Measurements from ENCODE around the gene KRTAP5-9.
"Not testable (repeated sequence)": the region's sequence is repeated elsewhere in the genome, so short reads cannot be mapped to it uniquely, and the experiment has no call there.

KRTAP5-9 gene

GRCh38 chr11:71539017-71539416 lies 9.2 kb upstream of the KRTAP5-9 start:
- TF ChIP-seq POLR2AphosphoS5 (IDR thresholded peaks at IDR 0.05; ENCODE audit: borderline replicate concordance, low read depth, low read length): no peak
- TF ChIP-seq EZH2 (IDR thresholded peaks at IDR 0.05): no peak
- no peak for TF ChIP-seq FOXP2 (optimal IDR thresholded peaks at IDR 0.05; ENCODE audit: control extremely low read depth, extremely low read length, insufficient read depth)
- no peaks in the 10 kb centered on the region for H3K9me3 ChIP-seq (ENCODE audit: low read depth, low read length)
- DNase-seq (ENCODE audit: low read depth, low spot score): no peak
- no peak overlapping the region for H3K27ac ChIP-seq
- no peak overlapping the region for H3K4me3 ChIP-seq
- H3K9ac ChIP-seq (ENCODE audit: insufficient read length): no peak overlapping the region
- H3K36me3 ChIP-seq (ENCODE audit: insufficient read depth, low read length): no peaks in the 10 kb centered on the region

DNA sequence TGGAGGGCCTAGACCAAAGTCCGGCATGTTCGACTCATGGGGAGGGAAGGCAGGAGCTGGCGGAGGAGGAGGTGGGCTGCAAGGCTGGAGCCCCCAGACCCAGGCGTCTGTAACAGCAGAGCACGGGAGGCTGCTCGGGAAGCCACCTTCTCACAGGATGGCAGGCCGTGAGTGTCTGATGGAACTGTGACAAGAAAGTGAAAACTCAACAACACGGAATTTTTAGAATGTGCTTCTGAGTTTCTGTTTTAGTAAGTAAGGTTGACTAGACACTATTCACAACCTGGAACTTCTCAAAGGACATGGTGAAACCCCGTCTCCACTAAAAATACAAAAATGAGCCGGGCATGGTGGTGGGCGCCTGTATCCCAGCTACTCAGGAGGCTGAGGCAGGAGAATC lies 8.2 kb upstream of the KRTAP5-9 start:
- H3K9me3 ChIP-seq (ENCODE audit: low read depth, low read length); H3K27ac ChIP-seq; H3K36me3 ChIP-seq (ENCODE audit: insufficient read depth, low read length); H3K4me3 ChIP-seq; H3K9ac ChIP-seq (ENCODE audit: insufficient read length); DNase-seq (ENCODE audit: low read depth, low spot score): not testable (repeated sequence)

DNA sequence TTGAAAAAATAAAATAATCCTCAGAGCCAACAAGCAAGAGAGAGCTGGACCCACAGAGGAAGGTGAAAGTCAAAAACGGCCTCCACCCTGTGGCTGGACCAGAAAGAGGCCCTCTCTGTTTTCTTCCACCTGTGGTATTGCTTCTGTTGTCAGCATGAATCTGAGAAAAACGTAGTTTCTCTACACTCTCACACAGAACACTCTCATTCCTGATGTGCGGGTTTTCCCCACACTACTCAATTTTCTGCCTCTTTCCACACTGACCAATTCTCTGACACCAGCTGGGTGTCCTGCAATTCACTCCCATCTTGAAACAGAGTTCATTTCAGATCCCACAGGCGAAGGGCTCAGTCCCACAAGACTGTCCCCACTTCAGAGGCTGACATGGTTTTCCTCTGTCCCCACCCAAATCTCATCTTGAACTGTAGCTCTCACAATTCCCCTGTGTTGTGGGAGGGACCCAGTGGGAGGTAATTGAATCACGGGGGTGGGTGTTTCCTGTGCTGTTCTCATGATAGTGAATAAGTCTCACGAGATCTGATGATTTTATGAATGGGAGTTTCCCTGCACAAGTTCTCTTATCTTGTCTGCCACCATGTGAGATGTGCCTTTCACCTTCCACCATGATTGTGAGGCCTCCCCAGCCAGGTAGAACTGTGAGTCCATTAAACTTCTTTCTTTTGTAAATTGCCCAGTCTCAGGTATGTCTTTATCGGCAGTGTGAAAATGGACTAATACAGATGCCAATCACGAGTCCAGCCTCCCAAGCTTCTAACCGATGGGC lies 7.5 kb upstream of the KRTAP5-9 start:
- H3K27ac ChIP-seq; H3K9ac ChIP-seq (ENCODE audit: insufficient read length); H3K4me3 ChIP-seq; H3K9me3 ChIP-seq (ENCODE audit: low read depth, low read length); H3K36me3 ChIP-seq (ENCODE audit: insufficient read depth, low read length); DNase-seq (ENCODE audit: low read depth, low spot score): not testable (repeated sequence)

DNA sequence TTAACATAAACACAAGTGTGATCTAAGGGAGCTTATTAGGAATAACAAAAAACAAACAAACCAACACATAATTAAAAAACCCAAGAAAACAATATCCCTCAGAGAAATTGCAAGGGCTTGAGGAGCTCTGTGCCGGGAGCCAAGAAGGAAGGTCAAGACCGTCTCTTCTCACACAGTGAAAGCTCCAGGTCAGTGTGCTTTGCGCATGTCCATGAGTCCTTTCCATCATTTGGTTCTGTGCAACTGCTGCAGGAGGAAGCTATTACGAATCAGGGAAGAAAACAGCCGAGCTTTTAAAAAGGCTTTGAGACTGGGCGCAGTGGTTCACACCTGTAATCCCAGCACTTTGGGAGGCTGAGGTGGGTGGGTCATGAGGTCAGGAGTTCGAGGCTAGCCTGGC lies 5.8 kb upstream of the KRTAP5-9 start:
- H3K9me3 ChIP-seq (ENCODE audit: low read depth, low read length): no peaks in the 10 kb centered on the region
- no peak for TF ChIP-seq POLR2AphosphoS5 (IDR thresholded peaks at IDR 0.05; ENCODE audit: borderline replicate concordance, low read depth, low read length)
- TF ChIP-seq FOXP2 (optimal IDR thresholded peaks at IDR 0.05; ENCODE audit: control extremely low read depth, extremely low read length, insufficient read depth): no peak
- TF ChIP-seq EZH2 (IDR thresholded peaks at IDR 0.05): no peak
- H3K27ac ChIP-seq: no peak overlapping the region
- DNase-seq (ENCODE audit: low read depth, low spot score): no peak
- no peak overlapping the region for H3K9ac ChIP-seq (ENCODE audit: insufficient read length)
- no peak overlapping the region for H3K4me3 ChIP-seq
- H3K36me3 ChIP-seq (ENCODE audit: insufficient read depth, low read length): no peaks in the 10 kb centered on the region

GRCh38 chr11:71542879-71543777 lies 5.1 kb upstream of the KRTAP5-9 start:
- no peak for TF ChIP-seq FOXP2 (optimal IDR thresholded peaks at IDR 0.05; ENCODE audit: control extremely low read depth, extremely low read length, insufficient read depth)
- no peak for TF ChIP-seq EZH2 (IDR thresholded peaks at IDR 0.05)
- TF ChIP-seq POLR2AphosphoS5 (IDR thresholded peaks at IDR 0.05; ENCODE audit: borderline replicate concordance, low read depth, low read length): no peak
- Histone ChIP-seq H3K9me3 (ENCODE audit: low read depth, low read length) (no peaks in the 10 kb centered on the region), H3K9ac (ENCODE audit: insufficient read length) (no peak overlapping the region), H3K4me3 (no peak overlapping the region), H3K27ac (no peak overlapping the region), H3K36me3 (ENCODE audit: insufficient read depth, low read length) (no peaks in the 10 kb centered on the region)
- DNase-seq (ENCODE audit: low read depth, low spot score): no peak

GRCh38 chr11:71543866-71544265 lies 4.4 kb upstream of the KRTAP5-9 start:
- Histone ChIP-seq H3K9ac (ENCODE audit: insufficient read length) (no peak overlapping the region), H3K27ac (no peak overlapping the region), H3K4me3 (no peak overlapping the region), H3K36me3 (ENCODE audit: insufficient read depth, low read length) (no peaks in the 10 kb centered on the region), H3K9me3 (ENCODE audit: low read depth, low read length) (no peaks in the 10 kb centered on the region)
- TF ChIP-seq FOXP2 (optimal IDR thresholded peaks at IDR 0.05; ENCODE audit: control extremely low read depth, extremely low read length, insufficient read depth) (no peak), POLR2AphosphoS5 (IDR thresholded peaks at IDR 0.05; ENCODE audit: borderline replicate concordance, low read depth, low read length) (no peak), EZH2 (IDR thresholded peaks at IDR 0.05) (no peak)
- no peak for DNase-seq (ENCODE audit: low read depth, low spot score)

DNA sequence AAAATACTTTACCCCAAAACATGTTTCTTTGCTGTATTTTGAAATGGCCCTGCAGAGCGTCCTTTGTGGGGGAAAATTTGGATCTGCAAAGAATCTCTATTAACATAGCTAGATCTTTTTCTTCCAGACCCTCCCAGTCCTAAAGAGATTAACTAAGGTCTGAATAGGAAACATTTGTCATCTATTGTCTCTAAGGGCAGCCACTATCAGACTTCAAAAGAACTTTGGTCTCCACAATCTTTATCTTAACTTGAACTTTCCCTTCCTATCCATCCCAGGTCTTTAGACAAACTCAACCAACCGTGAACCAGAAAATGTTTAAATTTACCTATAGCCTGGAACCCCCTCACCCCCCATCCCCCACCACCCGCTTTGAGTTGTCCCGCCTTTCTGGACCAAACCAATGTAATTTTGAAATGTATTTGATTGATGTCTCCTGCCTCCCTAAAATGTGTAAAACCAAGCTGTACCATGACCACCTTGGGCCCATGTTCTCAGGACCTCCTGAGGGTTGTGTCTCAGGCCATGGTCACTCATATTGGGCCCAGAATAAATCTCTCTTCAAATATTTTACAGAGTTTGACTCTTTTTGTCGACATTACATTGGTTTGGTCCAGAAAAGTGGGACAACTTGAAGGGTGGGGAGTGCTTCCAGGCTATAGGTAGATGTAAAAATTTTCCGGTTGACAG lies 3.5 kb upstream of the KRTAP5-9 start:
- Histone ChIP-seq H3K27ac (no peak overlapping the region), H3K9ac (ENCODE audit: insufficient read length) (no peak overlapping the region), H3K9me3 (ENCODE audit: low read depth, low read length) (no peaks in the 10 kb centered on the region), H3K4me3 (no peak overlapping the region), H3K36me3 (ENCODE audit: insufficient read depth, low read length) (no peaks in the 10 kb centered on the region)
- TF ChIP-seq EZH2 (IDR thresholded peaks at IDR 0.05): no peak
- TF ChIP-seq FOXP2 (optimal IDR thresholded peaks at IDR 0.05; ENCODE audit: control extremely low read depth, extremely low read length, insufficient read depth): no peak
- no peak for TF ChIP-seq POLR2AphosphoS5 (IDR thresholded peaks at IDR 0.05; ENCODE audit: borderline replicate concordance, low read depth, low read length)
- no peak for DNase-seq (ENCODE audit: low read depth, low spot score)

- Histone ChIP-seq H3K9me3 (ENCODE audit: low read depth, low read length) (no peaks in the 10 kb centered on the region), H3K9ac (ENCODE audit: insufficient read length) (no peak overlapping the region)
- TF ChIP-seq EZH2 (IDR thresholded peaks at IDR 0.05): no peak
- no peak for TF ChIP-seq POLR2AphosphoS5 (IDR thresholded peaks at IDR 0.05; ENCODE audit: borderline replicate concordance, low read depth, low read length)
- no peak for TF ChIP-seq FOXP2 (optimal IDR thresholded peaks at IDR 0.05; ENCODE audit: control extremely low read depth, extremely low read length, insufficient read depth)
These were observed 2.7 kb upstream of the KRTAP5-9 start for GRCh38 chr11:71545405-71545966.

More at GRCh38 chr11:71545405-71545966, 2.7 kb upstream of the KRTAP5-9 start:
- no peak overlapping the region for H3K4me3 ChIP-seq
- DNase-seq (ENCODE audit: low read depth, low spot score): no peak
- no peaks in the 10 kb centered on the region for H3K36me3 ChIP-seq (ENCODE audit: insufficient read depth, low read length)
- no peak overlapping the region for H3K27ac ChIP-seq

Measured in SK-N-MC (cell line).